Kidney glomerular epithelial cell (primary cell): Measurements from ENCODE around the gene CBX7.

Experiments
- DNase-seq: peaks from one replicate; lab custom pipeline; 2025; lab: John Stamatoyannopoulos, UW

The CBX7 gene

GRCh38 chr22:39147335-39148025 lies 5.0 kb downstream of the CBX7 start:
- DNase-seq = no peak

DNA sequence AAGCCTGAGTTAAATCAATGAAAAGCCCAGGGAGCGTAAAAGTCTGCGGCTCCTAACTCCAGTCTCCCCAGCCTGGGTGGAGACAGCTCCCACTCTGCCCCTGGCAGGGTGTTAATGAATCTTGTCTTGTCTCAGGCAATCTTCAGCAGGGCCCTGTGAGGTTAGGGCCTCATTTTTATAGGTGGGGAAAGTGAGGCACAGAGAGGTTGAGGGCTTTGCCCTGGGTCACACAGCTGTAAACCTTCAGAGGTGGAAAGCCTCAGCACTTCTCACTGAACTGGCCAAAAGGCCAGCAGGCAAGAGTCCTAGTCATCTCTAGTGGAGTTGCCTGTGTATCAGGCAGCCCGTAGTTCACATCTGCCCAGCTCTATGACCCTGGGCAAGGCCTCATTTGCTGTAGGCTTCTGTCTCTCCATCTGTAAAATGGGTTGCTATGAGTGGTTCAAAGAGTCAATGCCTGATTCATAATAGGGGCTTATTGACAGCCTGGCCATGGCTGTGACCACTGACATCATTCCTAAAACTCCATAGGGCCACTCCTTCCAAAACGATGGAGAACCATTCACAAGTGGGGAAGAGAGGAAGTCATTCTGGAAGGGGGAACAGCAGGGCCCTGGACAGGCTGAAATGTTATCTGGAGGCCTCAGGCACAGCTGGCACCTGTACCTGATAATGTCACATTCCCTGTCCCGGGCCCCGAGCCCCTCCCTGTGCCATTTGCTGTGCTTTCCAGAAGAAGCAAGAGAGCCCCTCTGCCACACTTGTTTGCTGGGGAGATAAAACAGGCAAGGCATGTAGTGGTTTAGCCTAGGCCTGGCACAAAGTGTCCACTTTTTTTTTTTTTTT lies 6.0 kb downstream of the CBX7 start:
- no peak for DNase-seq

DNA sequence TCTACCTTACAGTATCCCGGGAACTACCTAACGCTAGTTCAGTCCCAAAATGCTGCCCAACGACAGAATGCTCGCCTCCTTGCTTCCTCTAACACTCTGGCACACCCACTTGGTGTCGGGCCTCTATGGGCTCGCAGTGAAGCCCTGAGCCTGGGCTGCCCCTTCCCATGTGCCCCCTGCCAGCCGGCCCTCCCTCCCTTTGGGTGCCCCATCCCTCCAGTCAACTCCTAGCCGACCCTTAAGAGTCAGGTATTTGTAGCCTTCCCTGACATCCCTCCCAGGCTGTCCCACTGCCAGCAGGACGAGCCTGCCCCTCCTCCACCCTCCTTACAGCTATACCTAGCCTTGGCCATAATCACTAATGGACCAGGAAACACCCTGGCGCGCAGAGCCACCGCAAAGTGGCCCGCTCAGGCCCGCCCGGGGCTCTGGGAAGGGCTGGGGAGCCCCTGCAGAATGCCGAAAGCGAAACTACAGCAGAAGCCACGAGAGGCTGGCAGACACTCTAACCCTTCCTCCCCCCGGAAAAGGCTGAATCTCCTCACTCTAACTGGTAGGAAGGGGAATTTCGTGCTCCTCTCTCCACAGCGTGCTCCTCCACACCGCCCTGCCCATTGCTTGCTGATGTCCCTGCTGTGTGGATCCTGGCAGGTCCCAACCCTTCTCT lies 8.2 kb downstream of the CBX7 start:
- peak; percentile 36 for DNase-seq

GRCh38 chr22:39142088-39142680 lies 10.3 kb downstream of the CBX7 start:
- no peak for DNase-seq

GRCh38 chr22:39139933-39140332 lies 12.5 kb downstream of the CBX7 start:
- DNase-seq = no peak

DNA sequence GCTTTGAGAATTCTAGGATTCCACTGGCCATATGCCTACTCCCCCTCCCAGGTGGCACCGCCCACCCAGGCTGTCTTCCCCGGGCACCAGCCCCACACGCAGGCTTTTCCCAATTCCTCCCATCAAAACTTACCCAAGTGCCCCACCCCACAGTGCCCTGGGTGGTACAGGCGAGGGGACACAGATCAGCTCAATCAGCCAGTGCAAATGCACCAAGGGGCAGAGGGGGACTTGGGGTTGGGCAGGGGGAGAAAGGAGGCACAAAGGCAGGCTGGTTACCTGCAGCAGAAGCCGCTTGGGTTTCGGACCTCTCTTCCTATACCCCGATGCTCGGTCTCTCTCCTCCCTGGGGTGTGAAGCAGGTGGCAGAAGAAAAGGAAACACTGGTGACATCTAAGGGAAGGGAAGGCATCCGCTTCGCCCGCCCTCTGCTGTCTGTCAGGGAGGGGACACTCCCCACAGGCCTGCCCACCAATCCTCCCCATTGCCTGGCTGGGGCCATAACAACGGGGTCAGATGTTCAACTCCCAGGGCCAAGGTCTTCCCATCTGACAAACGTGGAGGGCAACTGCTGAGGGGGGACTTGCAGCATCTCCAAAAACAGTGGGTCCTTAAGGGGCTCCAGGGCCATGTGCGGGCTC lies 14.0 kb downstream of the CBX7 start:
- DNase-seq = no peak

GRCh38 chr22:39136317-39136716 lies 16.2 kb downstream of the CBX7 start:
- DNase-seq = no peak

DNA sequence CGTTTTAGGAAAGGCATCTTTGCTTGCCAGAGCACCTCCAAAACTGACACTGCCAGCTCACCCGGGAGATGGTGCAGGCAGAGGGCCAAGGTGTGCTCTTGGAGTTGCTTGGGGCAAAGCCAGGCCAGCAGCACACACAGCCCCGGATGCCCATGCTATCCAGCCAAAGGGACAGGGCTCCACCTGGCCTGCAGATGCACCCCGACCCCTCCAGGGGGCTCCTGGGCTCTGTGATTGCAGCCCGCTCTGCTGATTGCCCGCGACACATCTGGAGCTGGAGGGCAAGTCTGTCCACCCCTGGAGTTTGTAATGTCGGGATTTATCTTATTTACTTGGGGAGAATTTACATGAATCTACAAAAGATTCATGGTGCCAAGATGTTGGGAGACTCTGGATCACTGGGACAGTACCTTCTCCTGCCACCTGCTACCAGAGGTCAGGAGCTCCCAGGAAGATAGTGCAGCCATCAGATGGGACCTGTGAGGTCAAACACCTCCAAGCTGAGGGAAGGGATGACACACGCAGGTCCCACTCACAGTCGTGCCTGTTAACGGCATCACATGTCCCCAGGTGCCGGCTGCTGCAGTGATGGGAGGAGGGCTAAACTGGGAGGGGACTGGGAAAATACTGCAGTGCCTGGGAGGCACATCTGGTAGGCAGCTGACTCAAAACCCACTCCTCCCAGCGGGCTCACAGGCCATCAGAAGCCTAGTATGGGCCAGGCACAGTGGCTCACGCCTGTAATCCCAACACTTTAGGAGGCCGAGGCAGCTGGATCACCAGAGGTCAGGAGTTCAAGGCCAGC lies 17.2 kb downstream of the CBX7 start:
- peak; percentile 16 for DNase-seq

- no peak for DNase-seq
These were observed 18.0 kb downstream of the CBX7 start for GRCh38 chr22:39134366-39135091.

DNA sequence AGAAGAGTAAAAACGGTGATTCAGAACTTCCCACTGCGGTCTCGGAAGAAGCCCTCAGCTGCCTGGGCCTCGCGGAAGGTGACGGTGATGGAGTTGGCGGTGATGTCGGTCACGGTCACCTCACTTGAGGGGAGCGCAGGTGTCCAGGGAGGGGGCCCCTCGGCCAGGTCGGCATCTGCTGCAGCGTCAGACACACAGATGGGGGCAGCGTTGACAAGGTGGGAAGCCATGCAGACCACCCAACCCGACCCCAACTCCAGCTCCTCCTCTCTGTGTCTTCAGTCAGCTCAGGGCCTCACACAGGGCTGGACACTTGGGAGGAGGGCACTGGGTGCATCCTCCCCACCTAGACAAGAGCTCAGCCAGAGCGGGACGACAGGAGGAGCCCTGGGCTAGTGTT lies 18.6 kb downstream of the CBX7 start:
- DNase-seq = no peak

DNA sequence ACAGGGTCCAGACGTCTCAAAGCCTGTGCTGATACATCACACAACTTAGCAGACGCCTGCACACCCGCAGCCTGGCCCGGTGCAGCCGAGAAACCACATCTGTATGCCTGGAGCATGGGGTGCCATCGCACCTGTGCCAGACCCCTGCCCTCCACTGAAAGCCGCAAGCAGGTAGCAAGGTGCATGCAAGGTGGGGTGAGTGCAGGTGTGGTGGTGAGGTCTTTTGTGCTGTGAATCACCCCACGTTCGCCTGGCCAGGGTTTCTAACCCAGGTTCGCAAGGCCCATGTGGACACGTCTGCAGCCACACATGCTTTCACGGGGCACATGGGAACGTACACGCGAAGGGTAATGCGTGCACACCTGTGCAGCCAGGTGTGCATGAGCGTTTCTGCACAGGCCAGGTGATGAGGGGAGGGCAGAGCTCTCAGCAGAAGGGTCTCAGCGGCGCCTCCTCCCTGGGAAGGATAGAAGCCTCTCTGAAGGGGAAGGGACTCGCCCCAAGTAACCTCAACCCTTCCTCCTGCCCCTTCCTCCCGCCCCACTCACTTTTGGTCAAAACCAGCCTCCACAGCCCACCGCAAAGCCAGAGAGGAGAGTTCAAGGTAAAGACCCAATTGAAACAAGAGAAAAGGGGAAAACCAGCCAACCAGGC lies 19.5 kb downstream of the CBX7 start:
- no peak for DNase-seq

- DNase-seq = no peak
These were observed 20.2 kb downstream of the CBX7 start for GRCh38 chr22:39132281-39132680.

DNA sequence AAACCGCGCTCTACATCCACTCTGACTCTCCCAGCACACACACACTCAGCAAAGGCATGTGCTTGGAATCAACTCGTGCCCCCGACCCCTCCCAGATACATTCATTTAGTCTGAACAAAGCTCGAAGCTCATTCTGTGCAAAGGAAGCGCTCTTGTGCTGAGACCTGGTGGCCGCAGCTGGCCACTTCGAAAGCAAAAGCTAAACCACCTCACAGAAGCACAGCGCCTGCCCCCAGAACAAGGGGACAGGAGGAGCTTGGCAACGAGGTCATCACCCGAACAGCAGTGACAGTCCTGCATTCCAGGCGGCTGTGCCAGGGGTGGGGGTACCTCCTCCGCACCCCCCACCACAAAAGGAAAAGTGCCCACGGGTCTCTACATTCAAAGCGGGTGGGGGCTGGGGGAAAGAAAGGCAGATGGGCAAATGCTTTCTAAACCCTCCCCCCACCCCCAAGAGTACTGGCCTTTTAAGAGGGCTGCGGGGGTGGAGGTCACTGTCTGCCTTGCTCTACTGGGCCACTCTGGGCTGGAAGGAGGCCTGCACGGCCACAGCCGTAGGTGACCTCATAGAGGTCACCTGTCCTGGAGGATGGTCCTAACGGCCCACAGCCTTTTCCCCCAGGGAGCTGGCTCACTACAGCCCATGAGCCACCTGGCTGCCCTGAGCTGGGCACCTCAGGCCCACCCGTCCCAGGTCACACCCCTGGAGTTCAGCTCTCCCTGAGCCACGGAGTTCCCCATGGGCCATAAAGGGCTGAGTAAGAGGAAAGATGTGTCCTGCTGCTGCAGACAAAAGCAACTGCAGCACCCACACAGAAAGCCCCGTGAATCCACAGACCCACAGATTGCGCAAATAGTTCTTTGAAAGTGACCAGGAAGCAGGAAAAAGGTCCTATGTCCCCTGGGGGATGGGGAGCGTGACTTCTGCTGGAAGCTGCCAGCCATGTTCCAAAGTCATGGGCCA lies 21.3 kb downstream of the CBX7 start:
- no peak for DNase-seq

DNA sequence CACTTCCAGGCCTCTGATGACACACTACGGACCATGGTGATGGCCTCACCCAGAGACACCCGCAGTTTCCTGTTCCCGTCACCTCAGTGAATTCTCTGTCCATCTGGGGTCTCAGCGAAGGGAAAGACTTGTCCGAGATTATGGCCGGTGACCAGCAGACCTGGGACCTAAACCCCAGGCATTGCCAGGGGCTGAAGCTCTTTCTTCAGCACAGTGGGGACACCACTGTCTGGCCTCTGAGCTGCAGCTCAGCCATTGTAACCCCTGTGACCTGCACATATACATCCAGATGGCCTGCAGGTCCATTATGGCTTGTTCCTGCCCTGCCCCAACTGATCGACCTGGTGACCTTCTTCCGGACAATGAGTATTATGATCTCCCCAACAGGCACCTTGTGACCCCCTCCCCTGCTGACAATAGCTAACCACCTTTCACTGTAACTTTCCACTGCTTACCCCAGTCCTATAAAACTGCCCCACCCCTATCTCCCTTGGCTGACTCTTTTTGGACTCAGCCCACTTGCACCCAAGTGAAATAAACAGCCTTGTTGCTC lies 22.3 kb downstream of the CBX7 start:
- DNase-seq = no peak

DNA sequence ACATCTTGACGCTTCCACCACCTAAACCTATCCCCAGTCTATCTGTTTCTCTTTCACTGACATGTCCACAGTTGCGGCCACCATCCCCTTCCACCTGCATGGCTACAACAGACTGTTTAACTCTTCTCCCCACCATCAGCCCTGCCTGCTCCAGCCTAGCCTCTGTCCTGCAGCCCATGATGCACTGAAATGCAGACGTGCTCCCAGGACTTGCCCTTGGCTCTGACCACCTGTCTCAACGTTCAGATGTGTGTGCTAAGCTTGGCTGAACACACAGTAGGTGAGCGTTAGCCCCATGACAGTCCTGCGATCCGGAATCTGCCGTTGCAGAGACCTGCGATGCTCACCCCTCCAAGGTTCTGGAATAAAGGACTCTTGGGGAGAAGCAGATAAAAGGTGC lies 22.7 kb downstream of the CBX7 start:
- DNase-seq = no peak

GRCh38 chr22:39129081-39129480 lies 23.4 kb downstream of the CBX7 start:
- no peak for DNase-seq

GRCh38 chr22:39128508-39128907 lies 24.0 kb downstream of the CBX7 start:
- DNase-seq = no peak

- DNase-seq = no peak
These were observed 26.9 kb downstream of the CBX7 start for GRCh38 chr22:39125622-39126021.
